HG02763 (cell line): ENCODE data around the gene CTDSPL2.
"Not testable (repeated sequence)": the region's sequence is repeated elsewhere in the genome, so short reads cannot be mapped to it uniquely, and the experiment has no call there.

Experiments used
- ATAC-seq: cut with Tn5 transposase; IDR thresholded peaks from one replicate; pipeline ENCODE4 v1.9.1; 2021; ENCODE audit warnings: mild to moderate bottlenecking, moderate library complexity; ENCODE audit not compliant: unreplicated experiment

CTDSPL2 gene

DNA sequence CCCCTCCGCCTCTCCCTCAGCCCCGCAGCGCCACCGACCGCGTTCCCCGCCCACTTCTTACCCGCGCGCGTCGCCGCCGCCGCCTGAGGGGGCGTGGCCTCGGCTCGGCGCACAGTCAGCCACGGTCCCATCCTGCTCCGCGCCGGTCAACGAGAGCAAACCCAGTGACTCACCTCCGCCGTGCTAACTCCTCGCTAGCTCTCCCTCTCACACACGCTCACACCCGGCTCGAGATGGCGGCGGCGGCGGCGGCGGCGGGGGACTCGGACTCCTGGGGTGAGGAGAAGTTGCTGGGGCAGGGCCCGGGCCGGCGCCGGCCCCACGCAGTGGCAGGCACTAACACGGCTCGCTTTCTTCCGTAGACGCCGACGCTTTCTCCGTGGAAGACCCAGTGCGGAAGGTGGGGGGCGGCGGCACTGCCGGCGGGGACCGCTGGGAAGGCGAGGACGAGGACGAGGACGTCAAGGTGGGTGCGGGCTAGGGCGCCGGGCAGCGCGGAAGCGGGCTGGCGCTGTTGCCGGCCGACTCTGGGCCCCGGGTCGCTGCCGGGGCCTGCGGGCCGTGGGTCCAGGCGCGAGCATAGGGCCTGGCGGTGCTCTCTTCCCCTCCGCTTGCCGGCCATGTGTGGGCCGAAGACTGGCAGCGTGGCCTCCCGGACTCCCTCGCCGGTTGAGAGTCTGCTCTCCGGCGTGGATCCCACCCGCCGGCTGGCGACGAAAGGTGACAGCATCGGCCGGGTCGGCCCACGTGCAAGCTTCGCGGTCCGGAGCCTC, 109.7 kb downstream of the CTDSPL2 start, which contains the start of gene EIF3J:
Gene EIF3J (plus strand): TSS at position 186 of the 773 bp plus-strand sequence. CDS start 48 bp downstream, at position 234.
- ATAC-seq = peak; percentile 82

DNA sequence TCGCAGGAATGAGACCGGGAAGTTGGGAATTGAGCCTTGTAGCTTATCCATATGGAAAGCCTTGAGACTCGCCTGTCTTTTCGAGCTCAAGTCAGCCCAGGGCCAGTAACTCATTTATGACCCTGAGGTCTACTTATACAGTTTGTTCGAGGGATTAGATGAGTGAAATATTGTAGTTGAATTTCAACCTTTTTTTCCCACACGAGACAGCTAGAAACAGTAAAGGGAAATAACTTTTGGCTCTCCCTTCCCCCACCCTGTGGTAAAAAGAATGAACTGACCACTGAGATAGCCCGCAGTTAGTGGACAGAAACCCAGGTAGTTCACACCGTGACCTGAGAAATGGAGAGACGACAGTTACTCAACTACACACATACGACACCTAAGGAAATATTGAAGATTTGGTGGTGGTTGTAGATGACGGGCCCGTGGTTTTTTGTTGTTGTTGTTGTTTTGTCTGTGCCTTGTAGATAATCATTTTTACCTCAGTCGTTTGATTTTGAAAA, 110.4 kb downstream of the CTDSPL2 start:
- no peak for ATAC-seq

DNA sequence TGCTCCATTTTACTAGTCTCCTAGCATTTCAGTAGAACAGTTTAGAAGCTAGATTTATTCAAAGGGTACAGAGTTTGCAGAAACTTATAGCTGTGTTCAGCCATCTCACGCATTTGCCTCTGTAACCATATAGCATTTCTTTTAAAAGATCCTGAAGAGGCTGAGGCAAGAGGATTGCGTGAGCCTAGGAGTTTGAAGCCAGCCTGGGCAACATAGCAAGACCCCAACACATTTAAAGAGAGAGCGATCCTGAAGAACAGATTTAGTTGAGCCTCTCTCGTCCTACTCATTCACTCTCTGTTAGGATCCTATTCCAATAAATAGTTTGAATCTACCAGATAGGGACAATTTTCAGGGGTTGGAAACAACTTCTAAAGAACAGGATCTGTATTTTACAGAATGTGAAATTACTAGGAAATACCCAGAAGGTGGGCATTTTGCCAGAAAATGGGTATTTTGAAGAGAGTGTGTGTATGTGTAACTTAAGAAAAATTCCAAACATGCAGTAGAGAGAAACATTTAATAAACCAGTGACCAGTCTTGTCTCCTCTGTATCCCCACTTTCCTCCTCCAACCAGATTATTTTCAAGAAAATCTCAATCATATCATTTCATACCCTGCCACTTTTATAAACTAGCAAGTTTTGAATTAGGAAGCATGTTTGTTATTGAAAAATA, 114.0 kb downstream of the CTDSPL2 start:
- ATAC-seq = no peak

DNA sequence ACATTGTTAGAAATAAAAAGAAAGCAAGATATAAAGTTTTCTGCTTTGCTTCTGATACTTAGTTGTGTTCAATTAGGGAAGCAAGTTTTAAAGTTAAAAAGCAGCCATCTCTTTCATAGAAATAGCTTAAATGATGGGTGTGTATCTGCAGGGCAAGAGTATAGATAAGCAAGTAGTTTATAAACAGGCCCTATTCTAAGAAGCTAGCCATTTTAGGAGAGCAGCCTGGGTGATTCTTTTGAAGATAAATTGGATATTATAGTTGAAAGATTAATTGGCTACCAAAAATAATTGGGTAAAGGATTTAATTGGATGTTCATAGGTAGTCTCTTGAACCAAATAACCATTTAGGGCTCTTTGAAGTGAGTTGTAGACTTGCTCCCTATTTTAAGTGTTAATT, 115.2 kb downstream of the CTDSPL2 start:
- ATAC-seq = no peak

DNA sequence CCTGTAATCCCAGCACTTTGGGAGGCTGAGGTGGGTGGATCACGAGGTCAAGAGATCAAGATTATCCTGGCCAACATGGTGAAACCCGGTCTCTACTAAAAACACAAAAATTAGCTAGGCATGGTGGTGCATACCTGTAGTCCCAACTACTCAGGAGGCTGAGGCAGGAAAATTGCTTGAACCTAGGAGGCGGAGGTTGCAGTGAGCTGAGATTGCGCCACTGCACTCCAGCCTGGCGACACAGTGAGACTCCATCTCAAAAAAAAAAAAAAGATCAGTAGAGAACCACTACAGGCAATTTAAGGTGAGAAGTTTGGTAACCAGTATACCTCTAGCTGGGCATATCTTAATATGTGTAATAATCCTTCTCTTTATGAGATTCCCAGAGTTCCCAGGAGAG, 117.3 kb downstream of the CTDSPL2 start:
- ATAC-seq = not testable (repeated sequence)

DNA sequence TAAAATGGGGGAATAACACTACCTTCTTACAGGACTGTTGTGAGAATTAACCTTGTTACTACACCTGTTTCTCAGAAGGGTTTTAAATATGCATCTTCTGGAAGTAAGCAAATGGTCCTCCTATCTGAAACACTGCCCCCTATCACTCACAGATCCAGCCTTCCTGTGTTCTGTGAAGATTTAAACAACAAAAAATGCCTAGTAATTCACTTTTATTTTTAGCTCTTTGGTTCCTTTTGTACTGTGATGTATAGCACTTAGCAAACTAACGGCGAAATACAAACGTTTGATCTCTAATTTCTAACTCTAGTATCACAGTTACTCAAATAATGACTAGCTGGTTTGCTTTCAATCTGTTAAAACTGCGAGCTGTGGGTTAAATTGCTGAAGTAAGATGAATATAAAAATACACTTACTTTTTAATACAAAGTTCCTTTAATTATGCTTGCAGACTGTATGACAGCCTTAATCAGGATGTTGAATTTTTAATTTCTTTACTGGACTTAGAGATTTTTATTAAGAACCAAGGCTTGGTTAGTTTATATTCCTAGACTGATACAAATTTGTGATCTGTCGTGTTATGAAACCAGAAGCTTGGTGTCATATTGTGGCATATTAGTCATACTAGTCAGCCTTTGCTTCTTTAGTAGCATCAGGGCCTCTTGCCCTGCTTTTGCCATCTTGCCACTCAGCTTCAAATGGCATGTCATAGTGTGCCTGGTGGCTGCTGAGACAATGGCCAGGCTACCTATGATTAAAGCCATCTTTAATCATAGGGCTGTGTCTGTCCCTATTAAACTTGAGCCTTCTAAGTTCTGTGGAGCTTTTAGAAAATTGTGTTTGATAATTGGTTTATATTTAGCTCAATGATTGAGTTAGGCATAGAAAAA, 118.7 kb downstream of the CTDSPL2 start:
- ATAC-seq = no peak

DNA sequence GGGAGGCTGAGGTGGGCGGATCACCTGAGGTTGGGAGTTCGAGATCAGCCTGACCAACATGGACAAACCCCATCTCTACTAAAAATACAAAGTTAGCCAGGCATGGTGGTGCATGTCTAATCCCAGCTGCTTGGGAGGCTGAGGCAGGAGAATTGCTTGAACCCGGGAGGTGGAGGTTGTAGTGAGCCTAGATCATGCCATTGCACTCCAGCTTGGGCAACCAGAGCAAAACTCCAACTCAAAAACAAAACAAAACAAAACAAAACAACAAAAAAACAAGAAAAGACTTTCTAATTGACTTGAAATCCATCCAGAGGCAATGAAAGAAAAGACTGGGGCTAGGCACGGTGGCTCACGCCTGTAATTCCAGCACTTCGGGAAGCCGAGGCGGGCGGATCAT, 121.7 kb downstream of the CTDSPL2 start:
- ATAC-seq = not testable (repeated sequence)

DNA sequence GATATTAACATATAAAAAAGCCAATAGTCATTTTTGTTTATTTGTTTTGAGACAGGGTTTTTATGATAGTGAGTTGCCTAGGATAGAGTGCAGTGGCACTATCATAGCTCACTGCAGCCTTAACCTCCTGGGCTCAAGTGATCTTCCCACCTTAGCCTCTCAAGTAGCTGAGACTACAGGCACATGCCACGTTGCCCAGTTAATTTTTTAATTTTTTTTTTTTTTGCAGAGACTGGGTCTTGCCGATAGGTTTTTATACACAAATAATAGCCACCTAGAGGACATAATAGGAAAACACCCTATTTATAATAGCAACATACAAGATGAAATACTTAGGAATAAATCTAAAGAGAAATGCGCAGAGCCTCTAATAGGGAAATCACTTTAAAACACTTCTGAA, 122.8 kb downstream of the CTDSPL2 start:
- ATAC-seq = no peak

DNA sequence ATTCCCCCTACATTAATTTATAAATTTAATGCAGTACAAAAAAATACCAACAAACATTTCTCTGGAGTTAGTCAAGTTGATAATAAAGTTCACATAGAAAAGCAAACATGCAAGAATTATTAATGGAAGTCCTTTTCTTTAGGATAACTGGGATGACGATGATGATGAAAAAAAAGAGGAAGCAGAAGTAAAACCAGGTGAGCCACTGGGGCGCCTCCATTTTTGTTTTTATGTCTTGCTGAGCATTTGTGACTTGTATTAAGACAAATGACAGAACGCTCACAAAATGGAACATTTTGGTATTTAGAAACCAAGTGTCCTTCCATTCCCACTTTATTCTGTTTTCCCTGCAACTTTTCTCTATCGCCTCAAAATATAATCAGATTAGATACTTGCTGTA, 123.3 kb downstream of the CTDSPL2 start:
- no peak for ATAC-seq

DNA sequence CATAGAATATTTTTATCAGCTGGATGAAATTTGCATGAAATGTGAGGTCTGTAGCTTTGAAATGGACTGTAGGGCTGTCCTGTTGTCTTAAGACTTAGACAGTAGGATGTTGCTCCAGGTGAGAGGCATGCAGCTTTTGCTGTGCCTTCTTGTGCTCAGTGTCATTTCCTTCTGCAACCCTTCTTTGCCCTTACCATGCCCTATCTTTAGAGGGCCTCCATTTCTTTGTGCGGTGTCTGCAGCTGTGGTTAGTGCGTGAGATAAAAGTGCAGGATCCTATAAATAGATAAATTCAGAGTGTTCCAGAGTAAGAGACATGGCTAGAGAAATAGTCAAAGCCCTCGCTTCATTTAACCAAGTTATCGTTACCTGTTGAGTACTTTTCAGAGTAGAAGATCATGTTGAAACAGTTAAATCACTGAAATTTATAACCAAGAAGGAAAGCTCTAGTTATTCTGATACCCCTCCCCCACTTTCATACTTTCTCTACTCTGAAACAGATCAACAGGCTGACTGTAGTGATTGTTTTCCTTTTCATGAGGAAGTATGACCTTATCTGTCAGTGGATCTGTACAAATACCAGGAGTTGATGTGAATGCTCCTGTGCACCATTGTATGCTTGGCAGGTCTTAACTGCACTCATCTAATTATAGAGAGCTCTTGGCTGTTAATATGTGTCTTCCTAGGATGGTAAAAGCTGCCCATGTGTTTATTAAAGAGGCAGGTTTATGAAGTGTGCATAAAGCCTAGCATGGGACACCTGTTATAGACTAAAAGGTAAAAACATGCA, 127.7 kb downstream of the CTDSPL2 start:
- ATAC-seq = no peak

DNA sequence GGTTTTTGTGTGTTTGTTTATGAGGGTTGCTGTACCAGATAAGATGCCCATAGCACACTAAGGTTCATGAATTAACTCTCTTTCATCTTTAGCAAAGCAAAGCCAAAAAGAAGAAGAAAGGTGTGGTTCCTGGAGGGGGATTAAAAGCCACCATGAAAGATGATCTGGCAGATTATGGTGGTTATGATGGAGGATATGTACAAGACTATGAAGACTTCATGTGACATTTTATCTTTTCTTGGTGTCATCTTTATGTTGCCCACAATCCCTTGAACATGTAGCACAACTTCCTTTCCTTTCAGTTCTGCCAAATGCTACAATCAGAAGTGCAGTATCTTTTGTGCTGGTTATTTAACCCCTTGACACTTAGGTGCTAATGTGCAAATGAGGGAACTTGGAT, 133.5 kb downstream of the CTDSPL2 start:
- not testable (repeated sequence) for ATAC-seq

DNA sequence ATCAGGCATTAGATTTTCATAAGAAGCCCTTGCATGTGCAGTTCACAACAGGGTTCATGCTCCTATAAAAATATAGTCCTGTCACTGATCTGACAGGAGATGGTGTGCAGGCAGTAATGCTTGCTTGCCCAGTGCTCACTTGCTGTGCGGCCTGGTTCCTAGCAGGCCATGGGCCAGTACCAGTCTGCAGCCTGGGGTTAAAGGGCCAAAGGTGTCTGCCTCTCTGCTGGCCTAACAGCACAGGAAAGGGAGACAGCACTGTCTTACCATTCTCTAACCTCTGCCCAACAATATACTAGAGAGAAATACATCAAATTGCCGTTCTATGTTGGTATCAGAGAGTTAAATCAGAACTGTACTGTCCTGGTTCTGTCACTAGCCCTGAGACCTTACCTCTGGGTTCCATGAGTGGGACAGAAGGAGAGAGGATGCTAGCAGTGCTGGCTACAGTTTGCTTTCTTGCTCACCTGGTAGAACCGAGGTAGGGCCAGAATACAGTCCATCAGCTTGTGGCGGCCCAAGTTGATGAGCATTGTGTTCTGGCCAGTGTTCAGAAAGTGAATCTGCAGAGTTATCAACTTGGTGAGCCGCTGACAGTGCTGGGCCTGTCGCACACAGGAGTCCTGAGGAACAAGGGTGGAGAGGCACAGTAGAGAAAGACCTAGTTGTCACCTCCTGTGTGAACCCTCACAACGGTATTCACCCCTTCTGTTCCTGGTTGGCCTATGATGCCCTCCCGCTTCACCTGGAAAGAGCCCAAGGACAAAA, 138.1 kb downstream of the CTDSPL2 start:
- no peak for ATAC-seq

DNA sequence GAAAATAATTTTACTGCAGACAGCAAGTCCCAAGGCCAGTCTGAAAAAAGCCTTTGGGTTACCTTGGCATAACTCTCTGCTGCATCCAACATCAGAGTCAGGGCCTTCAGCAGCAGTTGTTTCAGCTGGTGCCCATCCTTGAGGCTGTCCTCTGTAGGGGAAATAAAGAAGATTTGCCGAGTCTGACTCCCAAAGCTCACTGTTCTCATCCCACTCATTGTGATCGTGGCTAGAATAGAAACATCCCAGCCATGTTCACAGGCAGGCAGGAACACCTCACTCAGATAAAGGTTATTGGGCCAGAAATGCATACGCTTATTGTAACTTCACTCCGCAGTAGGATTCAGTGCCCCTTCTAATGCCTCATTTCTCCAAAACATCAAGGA, 138.7 kb downstream of the CTDSPL2 start:
- no peak for ATAC-seq

DNA sequence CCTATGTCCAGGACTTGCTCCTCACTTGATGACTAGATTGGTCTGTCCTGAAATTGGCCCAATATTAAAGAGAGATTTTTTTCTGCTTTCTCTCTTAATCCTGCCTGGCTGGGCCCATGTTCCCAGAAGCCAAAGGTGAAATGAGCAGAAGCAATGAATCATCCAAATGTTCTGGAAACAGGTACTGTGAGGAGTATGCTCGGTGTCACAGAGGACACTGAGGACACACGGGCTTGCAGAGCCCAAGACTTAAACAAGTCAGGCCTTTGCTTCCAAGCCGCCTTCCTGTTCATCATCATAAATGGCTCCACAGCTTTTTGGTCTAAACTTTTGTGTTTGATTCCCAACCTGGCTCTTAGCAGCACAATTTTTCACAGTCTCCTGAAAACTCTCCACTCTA, 140.9 kb downstream of the CTDSPL2 start:
- ATAC-seq = no peak

DNA sequence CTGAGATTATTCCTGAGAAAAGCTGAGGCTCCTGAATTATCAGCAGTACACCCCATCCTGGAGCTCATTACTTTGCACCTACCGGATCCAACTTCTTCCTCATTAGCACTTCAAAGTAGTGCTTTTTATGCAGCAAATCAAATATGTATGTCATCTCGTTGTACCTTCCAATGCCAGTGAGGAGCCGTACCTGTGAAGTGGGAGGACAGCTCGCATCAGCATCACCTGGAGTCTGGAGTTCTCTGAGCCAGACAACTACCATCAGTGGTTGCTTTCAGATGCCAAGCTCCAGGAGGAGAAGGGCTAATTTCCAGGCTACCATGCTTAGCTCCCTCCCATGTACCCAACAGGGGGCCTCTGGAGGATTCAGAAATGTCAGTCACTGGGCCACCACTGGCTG, 141.9 kb downstream of the CTDSPL2 start:
- no peak for ATAC-seq

DNA sequence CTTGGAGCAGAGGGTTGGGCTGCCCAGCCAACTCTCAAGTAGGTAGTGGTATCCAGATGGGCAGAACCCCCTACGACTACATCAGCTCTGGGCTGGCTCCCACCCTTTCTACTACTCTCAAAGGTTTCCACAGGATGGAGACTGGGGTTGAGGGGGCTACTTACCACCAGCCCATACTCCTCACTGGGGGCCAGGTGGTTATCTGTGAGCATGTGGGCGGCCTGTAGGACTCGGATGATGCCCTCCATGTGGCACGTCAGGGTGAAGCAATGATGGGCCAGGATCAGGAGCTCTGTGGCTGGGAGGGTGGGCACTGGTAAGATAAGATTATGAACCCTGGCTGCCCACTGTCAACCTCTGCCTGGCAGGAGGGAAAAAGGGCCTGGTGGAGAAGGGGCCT, 142.9 kb downstream of the CTDSPL2 start:
- ATAC-seq = no peak

DNA sequence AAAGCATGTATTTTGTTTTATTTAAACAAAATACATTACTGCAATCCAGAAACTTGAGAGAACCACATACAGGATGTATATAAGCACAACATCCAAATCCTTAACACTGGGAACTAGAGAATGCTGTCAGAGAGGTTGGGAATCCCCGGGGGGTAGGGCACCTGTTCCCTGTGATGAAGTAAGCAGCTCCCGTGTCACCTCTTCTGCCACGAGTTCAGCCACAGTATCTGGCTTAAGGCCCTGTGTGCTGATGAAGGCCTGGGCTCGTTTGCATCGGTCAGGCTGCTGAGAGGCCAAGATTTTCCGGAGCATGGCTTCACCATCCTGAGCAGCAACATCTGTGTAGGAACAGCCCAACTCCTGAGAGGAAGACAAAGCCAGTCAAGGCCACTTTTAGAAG, 146.0 kb downstream of the CTDSPL2 start:
- ATAC-seq = no peak

DNA sequence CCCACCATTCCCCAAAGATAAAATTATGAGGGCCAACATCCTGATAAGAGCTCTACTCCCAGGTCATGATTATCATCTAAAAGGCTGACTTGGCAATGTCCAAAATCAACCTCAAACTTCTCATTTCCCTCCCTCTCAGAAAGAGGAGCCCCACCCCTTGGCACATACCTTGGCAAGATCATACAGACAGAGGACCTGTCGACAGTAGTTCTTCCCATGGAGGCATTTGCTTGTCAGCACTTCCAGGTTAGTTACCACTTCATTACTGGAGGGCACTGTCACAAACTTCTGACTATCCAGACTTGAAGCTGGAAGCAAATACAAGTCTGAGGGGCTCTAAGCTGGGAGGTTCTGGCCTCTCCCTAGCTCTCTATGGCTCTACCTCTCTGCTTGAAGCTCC, 147.3 kb downstream of the CTDSPL2 start:
- no peak for ATAC-seq
